Measurements from ENCODE around the gene AP4M1.

AP4M1 gene

DNA sequence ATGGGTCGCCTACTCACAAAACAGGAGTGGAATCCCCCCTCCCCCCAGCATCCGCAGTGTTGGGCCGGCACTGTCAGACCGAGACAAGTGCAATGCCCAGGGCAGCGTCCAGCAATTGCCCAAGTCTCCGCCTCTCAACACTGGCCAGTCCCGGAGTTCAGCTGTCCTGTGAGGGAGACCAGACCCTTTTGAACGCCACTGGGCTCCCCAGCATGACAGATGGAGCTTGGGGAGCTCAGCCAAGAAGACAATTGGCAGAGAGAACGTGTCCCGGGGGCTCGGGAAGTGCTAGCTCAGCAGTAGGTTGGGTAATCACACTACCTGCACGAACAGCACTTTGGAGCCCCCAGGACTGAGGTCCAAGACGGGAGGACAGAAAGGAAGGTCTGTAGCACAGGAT, 7.9 kb upstream of the AP4M1 start:
- TF ChIP-seq ZFX (IDR thresholded peaks at IDR 0.05) (no peak), CTCF (conservative IDR thresholded peaks at IDR 0.05) (no peak)
- H3K27ac ChIP-seq = no peak overlapping the region

DNA sequence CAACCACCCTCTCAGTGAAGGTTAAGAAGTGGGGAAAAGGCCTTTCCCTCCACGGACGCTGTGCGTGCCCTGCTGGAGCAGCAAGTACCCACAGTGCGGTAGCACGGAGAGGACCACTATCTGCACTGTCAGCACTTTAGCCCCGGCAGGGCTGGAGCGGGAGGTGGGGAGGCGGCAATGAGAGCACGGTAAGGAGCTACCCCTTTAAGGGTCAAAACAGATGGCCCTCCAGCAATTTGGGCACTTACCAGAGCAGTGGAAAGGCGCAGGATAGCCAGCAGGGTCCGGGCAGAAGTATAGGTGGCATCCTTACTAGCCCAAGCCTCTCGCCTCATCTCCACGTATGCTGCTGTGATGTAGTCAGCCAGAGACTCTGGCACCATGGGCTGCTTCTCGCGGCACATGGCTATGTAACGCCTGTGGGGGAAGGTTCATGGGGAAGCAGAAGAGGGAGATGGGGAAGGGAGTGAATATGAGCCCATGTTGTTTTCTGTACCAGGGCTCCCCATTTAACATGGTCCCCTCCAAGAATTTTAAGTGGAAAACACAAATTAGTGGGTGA, 7.4 kb upstream of the AP4M1 start:
- TF ChIP-seq ZFX (IDR thresholded peaks at IDR 0.05) = no peak
- no peak for TF ChIP-seq CTCF (conservative IDR thresholded peaks at IDR 0.05)
- H3K27ac ChIP-seq = no peak overlapping the region

- TF ChIP-seq ZFX (IDR thresholded peaks at IDR 0.05) = no peak
- TF ChIP-seq CTCF (conservative IDR thresholded peaks at IDR 0.05) = no peak
- H3K27ac ChIP-seq = no peak overlapping the region
Measured at GRCh38 chr7:100095289-100095688, 6.2 kb upstream of the AP4M1 start.

DNA sequence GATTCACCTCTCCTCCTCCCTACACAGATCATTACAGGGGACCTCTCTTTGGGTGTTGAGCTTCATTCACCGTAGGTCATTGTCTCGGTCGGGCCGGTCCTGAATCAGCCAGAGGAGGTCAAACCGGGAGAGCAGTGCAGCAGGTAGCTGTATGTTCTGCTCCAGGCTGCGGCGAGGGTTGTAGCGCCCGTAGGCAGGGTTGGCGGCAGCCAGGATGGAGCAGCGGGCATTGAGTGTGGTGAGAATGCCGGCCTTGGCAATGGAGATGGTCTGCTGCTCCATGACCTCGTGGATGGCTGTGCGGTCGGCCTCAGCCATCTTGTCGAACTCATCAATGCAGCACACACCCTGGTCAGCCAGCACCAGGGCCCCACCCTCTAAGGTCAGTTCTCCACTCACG, 5.7 kb upstream of the AP4M1 start:
- H3K27ac ChIP-seq = no peak overlapping the region
- no peak for TF ChIP-seq CTCF (conservative IDR thresholded peaks at IDR 0.05)
- TF ChIP-seq ZFX (IDR thresholded peaks at IDR 0.05) = no peak

DNA sequence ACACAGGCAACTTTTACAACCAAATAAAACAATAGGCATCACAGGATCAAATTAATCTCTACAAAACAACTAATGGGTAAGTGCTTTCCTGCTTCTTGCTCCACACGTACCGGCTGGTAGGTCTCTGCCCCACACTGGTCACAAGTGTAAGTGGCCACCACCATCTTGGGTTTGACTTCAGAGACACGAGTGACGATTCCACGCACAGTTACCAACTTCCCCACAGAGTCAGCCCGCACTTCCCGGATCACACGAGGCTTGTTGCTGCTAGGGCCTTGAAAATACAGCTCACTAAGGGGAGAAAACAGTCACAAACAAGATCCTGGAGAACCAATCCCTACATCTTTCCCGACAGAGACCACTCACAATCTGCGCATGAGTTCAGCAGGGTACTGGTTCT, 2.5 kb upstream of the AP4M1 start:
- TF ChIP-seq CTCF (conservative IDR thresholded peaks at IDR 0.05) (no peak), ZFX (IDR thresholded peaks at IDR 0.05) (no peak)
- H3K27ac ChIP-seq = no peak overlapping the region

GRCh38 chr7:100099452-100099851, 2.0 kb upstream of the AP4M1 start:
- TF ChIP-seq ZFX (IDR thresholded peaks at IDR 0.05) (no peak), CTCF (conservative IDR thresholded peaks at IDR 0.05) (no peak)
- H3K27ac ChIP-seq = peak overlapping the region; percentile 97

DNA sequence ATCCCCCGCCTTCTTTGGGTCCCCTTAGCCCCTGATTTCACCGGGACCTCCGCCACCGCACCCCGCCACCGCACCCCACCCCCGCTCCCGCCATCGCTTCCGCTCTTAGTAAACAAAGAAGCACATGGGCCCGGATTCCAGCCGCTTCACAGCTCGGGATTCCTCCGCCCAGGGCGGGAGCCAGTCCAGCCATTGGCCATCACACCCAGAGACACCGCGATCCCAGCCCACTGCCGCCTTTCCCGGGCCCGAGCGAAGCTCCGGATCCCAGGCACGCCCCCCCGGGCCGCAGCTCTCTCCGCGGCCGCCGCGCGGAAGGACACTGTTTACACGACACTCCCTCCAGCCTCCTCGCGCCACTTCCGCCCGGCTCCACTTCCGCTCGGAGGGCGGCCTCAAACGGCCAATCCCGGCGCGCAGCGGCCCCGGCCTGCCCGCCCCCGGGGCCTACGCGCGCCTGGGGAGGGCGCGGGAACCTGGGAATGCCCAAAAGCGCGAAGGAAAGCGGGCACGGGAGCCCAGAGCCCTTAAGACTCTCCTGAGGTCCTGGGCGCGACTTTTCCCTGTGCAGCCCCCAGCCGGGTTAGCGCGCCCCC, 925 bp upstream of the AP4M1 start:
- H3K27ac ChIP-seq = peak overlapping the region; percentile 97
- TF ChIP-seq ZFX (IDR thresholded peaks at IDR 0.05) (peak; percentile 65; the same call in 1 of the 2 replicates), CTCF (conservative IDR thresholded peaks at IDR 0.05) (no peak)
